Omental fat pad (tissue), 4 donors: ENCODE measurements around the gene MRPL14. TPM values are rescaled to one million over a fixed set of nuclear protein-coding genes. Genes with fewer than 3 reads are reported as not detected.

Experiments
- ATAC-seq: fragments of 150-250 bp; one replicate; pipeline ENCODE4 v1.9.1; 2016; ENCODE audit warnings: mild to moderate bottlenecking, moderate library complexity; ENCODE audit not compliant: low FRiP score
- DNase-seq: peaks from one replicate; pipeline ENCODE4 v3.0.0-alpha.2; 2019; ENCODE audit warnings: low spot score
- CTCF ChIP-seq, 3 donors: fragments of 450-650 bp; IDR thresholded peaks; one replicate each; pipeline ENCODE4 v1.5.1; 2016 to 2017; ENCODE audit warnings: antibody characterized with exemption in 3 of 3, mild to moderate bottlenecking in 3 of 3, moderate library complexity in 2 of 3
- total RNA-seq, 4 donors: library from RNA; depleted of rRNA; stranded (reverse); fragments of >200 nt; gene quantifications; one replicate each; pipeline ENCODE4 v1.1.0, GENCODE V29; 2016

Gene MRPL14
- total RNA-seq, 4 donors from 2014 or later: 29.2 to 36.3 (median 35.5) TPM

- DNase-seq: no peak
- peak; percentile 17 for ATAC-seq
- no peak for TF ChIP-seq CTCF (IDR thresholded peaks at IDR 0.05)
Observed at GRCh38 chr6:44086931-44087574, 40.2 kb downstream of the MRPL14 start.

GRCh38 chr6:44085219-44085618 lies 42.0 kb downstream of the MRPL14 start:
- no peak for ATAC-seq
- DNase-seq: no peak

GRCh38 chr6:44084231-44085014 lies 42.8 kb downstream of the MRPL14 start:
- TF ChIP-seq CTCF (IDR thresholded peaks at IDR 0.05): no peak
- ATAC-seq: no peak
- no peak for DNase-seq

More at GRCh38 chr6:44085219-44085618, 42.0 kb downstream of the MRPL14 start:
- TF ChIP-seq CTCF (IDR thresholded peaks at IDR 0.05): no peak

- no peak for TF ChIP-seq CTCF (IDR thresholded peaks at IDR 0.05)
- DNase-seq: no peak
- no peak for ATAC-seq
Observed at GRCh38 chr6:44082872-44083321, 44.4 kb downstream of the MRPL14 start.

GRCh38 chr6:44081753-44082152 lies 45.5 kb downstream of the MRPL14 start:
- no peak for TF ChIP-seq CTCF (IDR thresholded peaks at IDR 0.05)
- ATAC-seq (no peak), DNase-seq (no peak)

GRCh38 chr6:44080561-44081521 lies 46.4 kb downstream of the MRPL14 start:
- TF ChIP-seq CTCF (IDR thresholded peaks at IDR 0.05): no peak
- ATAC-seq: no peak
- DNase-seq: no peak
